Natural killer cell (primary cell): ENCODE data around the gene SLC35C1. TPM values are rescaled to one million over a fixed set of nuclear protein-coding genes. Genes with fewer than 3 reads are reported as not detected.
A peak's percentile ranks its signal among the peaks of the same experiment; 100 is the strongest.

Experiments
- ATAC-seq, 3 donors: fragments of 150-1000 bp in 2 of 3; fragments of 200-7000 bp in 1 of 3; cut with Tn5 transposase; 1 replicate in 1 of 3; 2 replicates in 2 of 3; pipeline ENCODE4 v1.10.0; 2021; ENCODE audit warnings: mild to moderate bottlenecking in 2 of 3, moderate library complexity in 2 of 3
- DNase-seq, 2 donors: peaks; one replicate each; pipeline versions ENCODE4 v3.0.0 to v3.0.0-alpha.2; 2013 to 2021; ENCODE audit warnings: mixed read lengths in 1 of 2
- H3K27ac ChIP-seq: one replicate; pipeline ENCODE4 v1.5.1; 2013; ENCODE audit warnings: mild to moderate bottlenecking, low read length
- H3K27me3 ChIP-seq: one replicate; pipeline ENCODE4 v1.6.1; 2013; ENCODE audit warnings: low read length; ENCODE audit not compliant: control insufficient read depth, insufficient read depth
- H3K36me3 ChIP-seq: one replicate; pipeline ENCODE4 v1.6.1; 2013; ENCODE audit warnings: low read length; ENCODE audit not compliant: control insufficient read depth, insufficient read depth
- H3K4me1 ChIP-seq: one replicate; pipeline ENCODE4 v1.6.1; 2013; ENCODE audit warnings: low read length; ENCODE audit not compliant: control insufficient read depth, insufficient read depth
- H3K4me3 ChIP-seq: one replicate; pipeline ENCODE4 v1.5.1; 2013; ENCODE audit warnings: low read length
- H3K9me3 ChIP-seq: one replicate; pipeline ENCODE4 v1.6.1; 2013; ENCODE audit warnings: low read length; ENCODE audit not compliant: control insufficient read depth, insufficient read depth
- H3K27ac Mint-ChIP-seq, 2 donors: one replicate each; pipeline ENCODE4 v1.8.0; 2022; ENCODE audit warnings: mild to moderate bottlenecking in 2 of 2, mixed read lengths in 2 of 2, moderate library complexity in 1 of 2
- H3K27me3 Mint-ChIP-seq, 2 donors: one replicate each; pipeline ENCODE4 v1.8.0; 2022; ENCODE audit warnings: low read depth in 2 of 2, mixed read lengths in 2 of 2
- H3K36me3 Mint-ChIP-seq: one replicate; pipeline ENCODE4 v1.8.0; 2022; ENCODE audit warnings: mixed read lengths
- H3K4me1 Mint-ChIP-seq, 2 donors: one replicate each; pipeline ENCODE4 v1.8.0; 2022; ENCODE audit warnings: mixed read lengths in 2 of 2
- H3K4me3 Mint-ChIP-seq: one replicate; pipeline ENCODE4 v1.8.0; 2022; ENCODE audit warnings: mild to moderate bottlenecking, moderate library complexity, mixed read lengths
- H3K9me3 Mint-ChIP-seq, 2 donors: one replicate each; pipeline ENCODE4 v1.8.0; 2022; ENCODE audit warnings: mixed read lengths in 2 of 2
- WGBS: methylation state at CpG from one replicate; pipeline ENCODE4 v1.1.7; 2013; ENCODE audit warnings: missing lambda C conversion rate; ENCODE audit not compliant: insufficient coverage; 5-methylcytosine and 5-hydroxymethylcytosine counted together
- intact Hi-C: fragments of 100-400 bp; cut with micrococcal nuclease; formaldehyde crosslinking; loops from one replicate; pipeline ENCODE4 v1.14.2; 2022
- total RNA-seq, 4 donors: library from RNA; stranded (reverse); fragments of 120-200 nt in 1 of 4; gene quantifications; one replicate each; pipeline versions ENCODE4 v1.2.3 to v1.2.4, GENCODE V29; 2013 to 2022
- TF ChIP-seq, protein P1 (sequence below): fragments of 200-600 bp; IDR thresholded peaks from one replicate; pipeline ENCODE4 v1.8.0; 2022; ENCODE audit warnings: antibody characterized with exemption

SLC35C1 gene
- total RNA-seq, 3 donors from 2014 or later (not counting 1 experiment from before 2014, with no cell fraction given) = 7.1 to 11.9 (median 9.5) TPM

DNA sequence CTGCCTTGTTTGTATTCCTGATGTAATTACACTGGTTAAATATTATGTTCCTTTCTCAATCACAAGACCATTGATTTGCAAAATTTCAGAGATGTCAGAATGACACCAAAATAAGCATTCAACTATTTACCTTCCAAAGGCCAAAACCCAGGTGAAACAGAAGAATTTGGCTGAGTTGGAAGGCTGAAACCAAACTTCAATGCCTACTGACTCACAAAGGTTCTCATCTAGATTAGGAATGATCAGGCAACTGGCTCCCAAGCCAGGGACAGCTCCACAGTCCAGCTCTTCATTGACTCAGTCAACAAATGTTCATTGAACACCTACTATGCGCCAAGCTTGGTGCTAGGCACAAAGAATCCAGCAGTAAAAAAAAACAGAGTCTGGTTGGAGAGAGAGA, 13.4 kb upstream of the SLC35C1 start:
- ATAC-seq (no peak), DNase-seq (no peak)
- intact Hi-C loops = no loop called here
- WGBS = no CpG with 5 or more reads among the region's 1 CpG
- TF ChIP-seq, protein P1, sequence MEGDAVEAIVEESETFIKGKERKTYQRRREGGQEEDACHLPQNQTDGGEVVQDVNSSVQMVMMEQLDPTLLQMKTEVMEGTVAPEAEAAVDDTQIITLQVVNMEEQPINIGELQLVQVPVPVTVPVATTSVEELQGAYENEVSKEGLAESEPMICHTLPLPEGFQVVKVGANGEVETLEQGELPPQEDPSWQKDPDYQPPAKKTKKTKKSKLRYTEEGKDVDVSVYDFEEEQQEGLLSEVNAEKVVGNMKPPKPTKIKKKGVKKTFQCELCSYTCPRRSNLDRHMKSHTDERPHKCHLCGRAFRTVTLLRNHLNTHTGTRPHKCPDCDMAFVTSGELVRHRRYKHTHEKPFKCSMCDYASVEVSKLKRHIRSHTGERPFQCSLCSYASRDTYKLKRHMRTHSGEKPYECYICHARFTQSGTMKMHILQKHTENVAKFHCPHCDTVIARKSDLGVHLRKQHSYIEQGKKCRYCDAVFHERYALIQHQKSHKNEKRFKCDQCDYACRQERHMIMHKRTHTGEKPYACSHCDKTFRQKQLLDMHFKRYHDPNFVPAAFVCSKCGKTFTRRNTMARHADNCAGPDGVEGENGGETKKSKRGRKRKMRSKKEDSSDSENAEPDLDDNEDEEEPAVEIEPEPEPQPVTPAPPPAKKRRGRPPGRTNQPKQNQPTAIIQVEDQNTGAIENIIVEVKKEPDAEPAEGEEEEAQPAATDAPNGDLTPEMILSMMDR = no peak
- Histone ChIP-seq H3K27ac (no peak overlapping the region), H3K36me3 (no peaks in the 10 kb centered on the region), H3K4me3 (no peak overlapping the region), H3K9me3 (peaks cover 2% of the 10 kb centered on the region), H3K27me3 (no peaks in the 10 kb centered on the region), H3K4me1 (no peaks in the 10 kb centered on the region)
- Mint-ChIP-seq H3K27ac (no peak overlapping the region), H3K4me1 (no peaks in the 10 kb centered on the region), H3K4me3 (no peak overlapping the region), H3K36me3 (peaks cover 9% of the 10 kb centered on the region), H3K27me3 (peaks cover 20 to 38% of the 10 kb centered on the region in 2 donors), H3K9me3 (no peaks in the 10 kb centered on the region)

DNA sequence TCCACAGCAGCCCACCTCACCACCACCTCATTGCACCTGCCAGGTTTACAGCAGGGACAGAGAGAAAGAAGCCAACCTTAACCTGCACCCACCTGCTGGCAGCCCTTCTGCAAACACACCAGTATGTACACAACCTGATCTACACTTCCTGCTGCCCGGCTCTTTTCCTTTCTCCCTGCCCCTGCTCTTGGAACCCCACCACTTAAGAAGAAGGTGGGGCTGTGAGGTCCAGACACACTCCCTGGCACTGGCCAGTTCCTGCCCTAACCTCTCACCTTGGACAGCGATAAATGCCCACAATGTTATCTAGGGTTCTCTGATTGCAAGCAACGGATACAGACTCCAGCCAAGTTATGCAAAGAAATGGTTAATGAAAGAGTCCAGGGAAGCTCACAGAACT, 10.8 kb upstream of the SLC35C1 start:
- no peaks in the 10 kb centered on the region for H3K9me3 ChIP-seq
- 60% methylated on average over 3 of the region's 3 CpGs for WGBS
- H3K36me3 ChIP-seq = no peaks in the 10 kb centered on the region
- no peak for ATAC-seq
- Mint-ChIP-seq H3K9me3 (no peaks in the 10 kb centered on the region), H3K27ac (no peak overlapping the region), H3K36me3 (no peaks in the 10 kb centered on the region), H3K4me1 (no peaks in the 10 kb centered on the region), H3K4me3 (no peak overlapping the region), H3K27me3 (peaks cover 18 to 29% of the 10 kb centered on the region in 2 donors)
- no peaks in the 10 kb centered on the region for H3K4me1 ChIP-seq
- no peak overlapping the region for H3K4me3 ChIP-seq
- TF ChIP-seq, protein P1 = no peak
- peak in 1 of 2 donors; percentile 1 for DNase-seq
- no peaks in the 10 kb centered on the region for H3K27me3 ChIP-seq
- no peak overlapping the region for H3K27ac ChIP-seq
- intact Hi-C loops = no loop called here

DNA sequence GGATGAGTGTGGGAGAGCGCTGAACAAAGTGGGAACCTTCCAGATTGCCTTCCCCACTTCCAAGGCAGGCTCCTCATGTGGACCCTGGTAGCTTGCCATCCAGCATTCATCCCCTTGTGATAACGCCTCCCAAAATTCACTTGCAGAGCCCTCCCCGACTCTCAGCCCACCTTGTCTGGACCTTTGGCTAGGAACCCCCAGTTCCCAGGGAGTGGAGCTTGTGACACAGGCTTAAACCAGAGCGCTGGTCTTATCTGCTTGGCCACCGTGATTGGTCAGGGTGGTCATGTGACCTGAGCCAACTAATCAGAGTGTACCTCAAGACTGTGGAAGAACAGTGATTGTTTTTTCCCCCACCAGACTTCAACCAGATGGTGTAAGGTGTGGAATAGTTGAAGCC, 9.6 kb upstream of the SLC35C1 start:
- Mint-ChIP-seq H3K9me3 (no peaks in the 10 kb centered on the region), H3K36me3 (no peaks in the 10 kb centered on the region), H3K4me1 (no peaks in the 10 kb centered on the region), H3K4me3 (no peak overlapping the region), H3K27me3 (peaks cover 17 to 22% of the 10 kb centered on the region in 2 donors), H3K27ac (no peak overlapping the region)
- TF ChIP-seq, protein P1 = no peak
- Histone ChIP-seq H3K27ac (no peak overlapping the region), H3K4me3 (no peak overlapping the region), H3K9me3 (no peaks in the 10 kb centered on the region), H3K4me1 (no peaks in the 10 kb centered on the region), H3K36me3 (no peaks in the 10 kb centered on the region), H3K27me3 (no peaks in the 10 kb centered on the region)
- 96% methylated on average over 5 of the region's 5 CpGs for WGBS
- DNase-seq = peak in 1 of 2 donors; percentile 3
- ATAC-seq = no peak
- intact Hi-C loops = no loop called here

DNA sequence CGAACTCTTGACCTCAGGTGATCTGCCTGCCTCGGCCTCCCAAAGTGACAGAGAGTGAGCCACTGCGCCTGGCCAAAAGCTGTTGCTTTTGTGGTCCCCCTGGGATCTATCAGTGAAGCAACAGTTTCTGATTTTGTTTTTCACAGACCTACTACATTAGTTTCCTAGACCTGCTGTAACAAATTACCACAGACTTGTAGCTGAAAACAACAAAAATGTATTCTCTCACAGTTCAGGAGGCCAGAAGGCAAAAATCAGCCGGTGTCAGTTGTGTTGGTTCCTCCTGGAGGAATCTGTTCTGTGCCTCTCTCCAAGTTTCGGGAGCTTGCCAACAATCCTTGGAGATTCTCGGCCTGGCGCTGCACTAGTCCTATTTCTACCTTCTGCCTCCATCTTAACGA, 8.5 kb upstream of the SLC35C1 start:
- TF ChIP-seq, protein P1 = no peak
- no peaks in the 10 kb centered on the region for H3K27me3 ChIP-seq
- ATAC-seq = no peak
- Mint-ChIP-seq H3K9me3 (no peaks in the 10 kb centered on the region), H3K4me3 (no peak overlapping the region), H3K36me3 (no peaks in the 10 kb centered on the region), H3K27me3 (peaks cover 14 to 20% of the 10 kb centered on the region in 2 donors), H3K4me1 (no peaks in the 10 kb centered on the region), H3K27ac (no peak overlapping the region)
- WGBS = 96% methylated on average over 8 of the region's 8 CpGs
- no peaks in the 10 kb centered on the region for H3K9me3 ChIP-seq
- no peak overlapping the region for H3K4me3 ChIP-seq
- no peak overlapping the region for H3K27ac ChIP-seq
- peak in 1 of 2 donors; percentile 1 for DNase-seq
- H3K36me3 ChIP-seq = no peaks in the 10 kb centered on the region
- intact Hi-C loops = no loop called here
- no peaks in the 10 kb centered on the region for H3K4me1 ChIP-seq
